ENCODE measurements around the gene AP3D1.

AP3D1 gene

GRCh38 chr19:2072757-2073551 is 78.4 kb downstream of the AP3D1 start:
- Histone ChIP-seq H3K79me1 (replicated peaks; ENCODE audit: low read length, poor library complexity, severe bottlenecking) (peaks cover 28% of the 10 kb centered on the region), H3K36me3 (ENCODE audit: control insufficient read depth in 1 of 2, insufficient read depth in 2 of 2, low read depth in 1 of 2, low read length in 2 of 2) (peaks cover 61 to 64% of the 10 kb centered on the region in 2 experiments), H2BK5ac (ENCODE audit: low read depth, low read length, poor library complexity, severe bottlenecking) (no peak overlapping the region), H2AK5ac (ENCODE audit: low read length, severe bottlenecking) (no peak overlapping the region), H3K9ac (ENCODE audit: low read length) (no peak overlapping the region), H2BK15ac (ENCODE audit: low read depth, poor library complexity, severe bottlenecking) (no peak overlapping the region), H3K18ac (ENCODE audit: low read depth in 1 of 2, low read length in 2 of 2) (no peak overlapping the region), H2AFZ (ENCODE audit: low read depth, low read length) (no peak overlapping the region), H3K4me3 (ENCODE audit: insufficient read depth in 1 of 2, low read depth in 1 of 2, low read length in 2 of 2) (no peak overlapping the region), H3K9me3 (ENCODE audit: control insufficient read depth, low read length) (no peaks in the 10 kb centered on the region), H3K4me1 (ENCODE audit: control insufficient read depth, insufficient read depth, low read depth, low read length) (peaks cover 4% of the 10 kb centered on the region), H3K23ac (ENCODE audit: low read length in 2 of 2) (peak overlapping the region in 1 of 2 experiments; percentile 37), H3K27ac (ENCODE audit: low read length, poor library complexity, severe bottlenecking) (no peak overlapping the region), H2BK12ac (ENCODE audit: low read length in 2 of 2) (no peak overlapping the region), H4K8ac (ENCODE audit: low read length) (peak overlapping the region; percentile 4), H3K14ac (ENCODE audit: low read length in 2 of 2) (no peak overlapping the region), H2BK120ac (ENCODE audit: low read depth, low read length) (no peak overlapping the region), H3K27me3 (ENCODE audit: control insufficient read depth in 1 of 2, insufficient read depth in 1 of 2, low read length in 2 of 2) (no peaks in the 10 kb centered on the region), H3K4me2 (ENCODE audit: low read length, poor library complexity, severe bottlenecking) (no peak overlapping the region), H3K4ac (ENCODE audit: low read depth in 1 of 2, low read length in 2 of 2) (peak overlapping the region in 1 of 2 experiments; percentile 60), H4K91ac (ENCODE audit: low read length) (no peak overlapping the region)
- DNase-seq = no peak
- WGBS = 96% methylated on average over 32 of the region's 32 CpGs

- H4K8ac ChIP-seq (ENCODE audit: low read length) = no peak overlapping the region
- no peak overlapping the region for H2BK5ac ChIP-seq (ENCODE audit: low read depth, low read length, poor library complexity, severe bottlenecking)
- peaks cover 42 to 46% of the 10 kb centered on the region in 2 experiments for H3K36me3 ChIP-seq (ENCODE audit: control insufficient read depth in 1 of 2, insufficient read depth in 2 of 2, low read depth in 1 of 2, low read length in 2 of 2)
- peaks cover 20% of the 10 kb centered on the region for H3K79me1 ChIP-seq (replicated peaks; ENCODE audit: low read length, poor library complexity, severe bottlenecking)
- H3K9ac ChIP-seq (ENCODE audit: low read length) = no peak overlapping the region
- H2AK5ac ChIP-seq (ENCODE audit: low read length, severe bottlenecking) = no peak overlapping the region
- H3K27me3 ChIP-seq (ENCODE audit: control insufficient read depth in 1 of 2, insufficient read depth in 1 of 2, low read length in 2 of 2) = no peaks in the 10 kb centered on the region
- H3K18ac ChIP-seq (ENCODE audit: low read depth in 1 of 2, low read length in 2 of 2) = no peak overlapping the region
- no peaks in the 10 kb centered on the region for H3K9me3 ChIP-seq (ENCODE audit: control insufficient read depth, low read length)
- no peak overlapping the region for H2BK12ac ChIP-seq (ENCODE audit: low read length in 2 of 2)
- H2BK15ac ChIP-seq (ENCODE audit: low read depth, poor library complexity, severe bottlenecking) = no peak overlapping the region
- H2BK120ac ChIP-seq (ENCODE audit: low read depth, low read length) = no peak overlapping the region
- no peak overlapping the region for H3K23ac ChIP-seq (ENCODE audit: low read length in 2 of 2)
- H2AFZ ChIP-seq (ENCODE audit: low read depth, low read length) = no peak overlapping the region
- H3K14ac ChIP-seq (ENCODE audit: low read length in 2 of 2) = no peak overlapping the region
- no peak overlapping the region for H3K4ac ChIP-seq (ENCODE audit: low read depth in 1 of 2, low read length in 2 of 2)
- H3K27ac ChIP-seq (ENCODE audit: low read length, poor library complexity, severe bottlenecking) = no peak overlapping the region
- no peak overlapping the region for H3K4me3 ChIP-seq (ENCODE audit: insufficient read depth in 1 of 2, low read depth in 1 of 2, low read length in 2 of 2)
- no peak for DNase-seq
- H3K4me1 ChIP-seq (ENCODE audit: control insufficient read depth, insufficient read depth, low read depth, low read length) = peaks cover 4% of the 10 kb centered on the region
- H4K91ac ChIP-seq (ENCODE audit: low read length) = no peak overlapping the region
- WGBS = 92% methylated on average over 19 of the region's 19 CpGs
- no peak overlapping the region for H3K4me2 ChIP-seq (ENCODE audit: low read length, poor library complexity, severe bottlenecking)
Observed at GRCh38 chr19:2070986-2071673, 80.2 kb downstream of the AP3D1 start.

- no peak overlapping the region for H3K27ac ChIP-seq (ENCODE audit: low read length, poor library complexity, severe bottlenecking)
- no peak overlapping the region for H4K8ac ChIP-seq (ENCODE audit: low read length)
- no peak overlapping the region for H4K91ac ChIP-seq (ENCODE audit: low read length)
- no peak overlapping the region for H2AK5ac ChIP-seq (ENCODE audit: low read length, severe bottlenecking)
- no peak overlapping the region for H3K18ac ChIP-seq (ENCODE audit: low read depth in 1 of 2, low read length in 2 of 2)
- H3K4me3 ChIP-seq (ENCODE audit: insufficient read depth in 1 of 2, low read depth in 1 of 2, low read length in 2 of 2) = no peak overlapping the region
- H3K79me1 ChIP-seq (replicated peaks; ENCODE audit: low read length, poor library complexity, severe bottlenecking) = peaks cover 18% of the 10 kb centered on the region
- no peak overlapping the region for H3K9ac ChIP-seq (ENCODE audit: low read length)
- no peaks in the 10 kb centered on the region for H3K27me3 ChIP-seq (ENCODE audit: control insufficient read depth in 1 of 2, insufficient read depth in 1 of 2, low read length in 2 of 2)
- H2BK12ac ChIP-seq (ENCODE audit: low read length in 2 of 2) = no peak overlapping the region
- H2AFZ ChIP-seq (ENCODE audit: low read depth, low read length) = no peak overlapping the region
- peaks cover 4% of the 10 kb centered on the region for H3K4me1 ChIP-seq (ENCODE audit: control insufficient read depth, insufficient read depth, low read depth, low read length)
- no peak overlapping the region for H3K4ac ChIP-seq (ENCODE audit: low read depth in 1 of 2, low read length in 2 of 2)
- no peak for DNase-seq
- H2BK5ac ChIP-seq (ENCODE audit: low read depth, low read length, poor library complexity, severe bottlenecking) = no peak overlapping the region
- no peak overlapping the region for H2BK15ac ChIP-seq (ENCODE audit: low read depth, poor library complexity, severe bottlenecking)
- H2BK120ac ChIP-seq (ENCODE audit: low read depth, low read length) = no peak overlapping the region
- peaks cover 36 to 39% of the 10 kb centered on the region in 2 experiments for H3K36me3 ChIP-seq (ENCODE audit: control insufficient read depth in 1 of 2, insufficient read depth in 2 of 2, low read depth in 1 of 2, low read length in 2 of 2)
- no peak overlapping the region for H3K23ac ChIP-seq (ENCODE audit: low read length in 2 of 2)
- no peak overlapping the region for H3K4me2 ChIP-seq (ENCODE audit: low read length, poor library complexity, severe bottlenecking)
- no peaks in the 10 kb centered on the region for H3K9me3 ChIP-seq (ENCODE audit: control insufficient read depth, low read length)
- H3K14ac ChIP-seq (ENCODE audit: low read length in 2 of 2) = no peak overlapping the region
- WGBS = 97% methylated on average over 10 of the region's 10 CpGs
Observed at GRCh38 chr19:2070436-2070827, 80.9 kb downstream of the AP3D1 start.

- H2BK15ac ChIP-seq (ENCODE audit: low read depth, poor library complexity, severe bottlenecking) = peak overlapping the region; percentile 60
- peak overlapping the region in 1 of 2 experiments; percentile 47 for H3K4ac ChIP-seq (ENCODE audit: low read depth in 1 of 2, low read length in 2 of 2)
Observed at GRCh38 chr19:2064788-2065524, 86.4 kb downstream of the AP3D1 start.

More at GRCh38 chr19:2064788-2065524, 86.4 kb downstream of the AP3D1 start:
- no peak overlapping the region for H2BK120ac ChIP-seq (ENCODE audit: low read depth, low read length)
- H3K9me3 ChIP-seq (ENCODE audit: control insufficient read depth, low read length) = no peaks in the 10 kb centered on the region
- H3K79me1 ChIP-seq (replicated peaks; ENCODE audit: low read length, poor library complexity, severe bottlenecking) = no peaks in the 10 kb centered on the region
- peaks cover 29% of the 10 kb centered on the region for H3K4me1 ChIP-seq (ENCODE audit: control insufficient read depth, insufficient read depth, low read depth, low read length)
- H3K23ac ChIP-seq (ENCODE audit: low read length in 2 of 2) = no peak overlapping the region
- no peak overlapping the region for H3K18ac ChIP-seq (ENCODE audit: low read depth in 1 of 2, low read length in 2 of 2)
- H3K27ac ChIP-seq (ENCODE audit: low read length, poor library complexity, severe bottlenecking) = no peak overlapping the region
- peak overlapping the region; percentile 63 for H3K9ac ChIP-seq (ENCODE audit: low read length)
- no peak overlapping the region for H3K4me2 ChIP-seq (ENCODE audit: low read length, poor library complexity, severe bottlenecking)
- no peak overlapping the region for H2AFZ ChIP-seq (ENCODE audit: low read depth, low read length)
- no peak for DNase-seq
- peak overlapping the region in 1 of 2 experiments; percentile 2 for H3K14ac ChIP-seq (ENCODE audit: low read length in 2 of 2)
- H4K91ac ChIP-seq (ENCODE audit: low read length) = peak overlapping the region; percentile 44
- H2BK5ac ChIP-seq (ENCODE audit: low read depth, low read length, poor library complexity, severe bottlenecking) = no peak overlapping the region
- no peaks in the 10 kb centered on the region for H3K27me3 ChIP-seq (ENCODE audit: control insufficient read depth in 1 of 2, insufficient read depth in 1 of 2, low read length in 2 of 2)
- no peak overlapping the region for H2BK12ac ChIP-seq (ENCODE audit: low read length in 2 of 2)
- no peak overlapping the region for H4K8ac ChIP-seq (ENCODE audit: low read length)
- H3K36me3 ChIP-seq (ENCODE audit: control insufficient read depth in 1 of 2, insufficient read depth in 2 of 2, low read depth in 1 of 2, low read length in 2 of 2) = no peaks in the 10 kb centered on the region
- no peak overlapping the region for H2AK5ac ChIP-seq (ENCODE audit: low read length, severe bottlenecking)
- 92% methylated on average over 38 of the region's 38 CpGs for WGBS
- peak overlapping the region in 1 of 2 experiments; percentile 10 for H3K4me3 ChIP-seq (ENCODE audit: insufficient read depth in 1 of 2, low read depth in 1 of 2, low read length in 2 of 2)
